Measurements from ENCODE around the gene DAB2IP. TPM values are rescaled to one million over a fixed set of nuclear protein-coding genes. Genes with fewer than 3 reads are reported as not detected.

DAB2IP gene
- total and polyA plus RNA-seq, 2 experiments from 2014 or later, result 8.9 to 42.8 TPM

DNA sequence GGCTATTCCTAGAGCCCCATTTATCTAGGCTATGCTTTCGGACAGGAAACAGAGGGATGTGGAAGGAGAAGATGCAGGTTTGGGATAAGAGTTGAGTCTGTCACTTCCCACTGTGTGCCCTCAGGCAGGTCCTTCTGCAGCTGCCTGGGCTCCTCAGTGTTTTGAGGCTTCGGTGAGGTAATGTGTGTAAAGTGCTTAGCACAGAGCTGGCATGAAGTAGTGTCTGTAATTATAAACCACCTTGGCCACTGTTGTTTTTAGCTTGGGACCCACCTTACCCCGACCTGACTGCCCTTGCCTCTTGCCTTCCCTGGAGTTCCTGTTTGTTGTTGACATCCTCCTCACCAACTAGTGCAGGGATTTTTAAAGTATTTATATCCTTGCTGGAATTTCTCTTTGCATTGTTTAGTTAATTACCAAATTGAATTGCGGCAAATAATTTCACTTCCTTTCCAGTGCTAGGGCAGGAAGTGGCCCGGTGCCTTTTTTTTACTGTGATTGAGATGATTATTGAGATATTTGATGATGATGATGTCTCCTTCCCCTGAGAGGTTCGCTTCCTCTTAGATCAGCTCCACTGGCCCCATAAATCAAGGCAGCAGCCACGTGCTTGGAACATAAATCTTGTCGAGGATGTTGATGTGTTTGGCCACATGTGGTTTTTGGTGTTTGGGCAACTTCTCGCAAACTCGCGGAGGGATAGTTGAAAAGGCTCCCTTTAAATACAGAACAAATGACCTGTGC lies 38.3 kb upstream of the DAB2IP start (continued):
- TF ChIP-seq, protein P1, sequence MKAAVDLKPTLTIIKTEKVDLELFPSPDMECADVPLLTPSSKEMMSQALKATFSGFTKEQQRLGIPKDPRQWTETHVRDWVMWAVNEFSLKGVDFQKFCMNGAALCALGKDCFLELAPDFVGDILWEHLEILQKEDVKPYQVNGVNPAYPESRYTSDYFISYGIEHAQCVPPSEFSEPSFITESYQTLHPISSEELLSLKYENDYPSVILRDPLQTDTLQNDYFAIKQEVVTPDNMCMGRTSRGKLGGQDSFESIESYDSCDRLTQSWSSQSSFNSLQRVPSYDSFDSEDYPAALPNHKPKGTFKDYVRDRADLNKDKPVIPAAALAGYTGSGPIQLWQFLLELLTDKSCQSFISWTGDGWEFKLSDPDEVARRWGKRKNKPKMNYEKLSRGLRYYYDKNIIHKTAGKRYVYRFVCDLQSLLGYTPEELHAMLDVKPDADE (IDR thresholded peaks at IDR 0.05), result no peak
- TF ChIP-seq EZH2 (IDR thresholded peaks at IDR 0.05; ENCODE audit: low read depth, unreplicated experiment), result no peak
- no peak for TF ChIP-seq JUNB (IDR thresholded peaks at IDR 0.05; ENCODE audit: unreplicated experiment)
- no peak for TF ChIP-seq STAT1 (IDR thresholded peaks at IDR 0.05; ENCODE audit: unreplicated experiment)
- no peak for TF ChIP-seq POLR2AphosphoS5 (IDR thresholded peaks at IDR 0.05; ENCODE audit: low read depth)
- TF ChIP-seq, protein P2, sequence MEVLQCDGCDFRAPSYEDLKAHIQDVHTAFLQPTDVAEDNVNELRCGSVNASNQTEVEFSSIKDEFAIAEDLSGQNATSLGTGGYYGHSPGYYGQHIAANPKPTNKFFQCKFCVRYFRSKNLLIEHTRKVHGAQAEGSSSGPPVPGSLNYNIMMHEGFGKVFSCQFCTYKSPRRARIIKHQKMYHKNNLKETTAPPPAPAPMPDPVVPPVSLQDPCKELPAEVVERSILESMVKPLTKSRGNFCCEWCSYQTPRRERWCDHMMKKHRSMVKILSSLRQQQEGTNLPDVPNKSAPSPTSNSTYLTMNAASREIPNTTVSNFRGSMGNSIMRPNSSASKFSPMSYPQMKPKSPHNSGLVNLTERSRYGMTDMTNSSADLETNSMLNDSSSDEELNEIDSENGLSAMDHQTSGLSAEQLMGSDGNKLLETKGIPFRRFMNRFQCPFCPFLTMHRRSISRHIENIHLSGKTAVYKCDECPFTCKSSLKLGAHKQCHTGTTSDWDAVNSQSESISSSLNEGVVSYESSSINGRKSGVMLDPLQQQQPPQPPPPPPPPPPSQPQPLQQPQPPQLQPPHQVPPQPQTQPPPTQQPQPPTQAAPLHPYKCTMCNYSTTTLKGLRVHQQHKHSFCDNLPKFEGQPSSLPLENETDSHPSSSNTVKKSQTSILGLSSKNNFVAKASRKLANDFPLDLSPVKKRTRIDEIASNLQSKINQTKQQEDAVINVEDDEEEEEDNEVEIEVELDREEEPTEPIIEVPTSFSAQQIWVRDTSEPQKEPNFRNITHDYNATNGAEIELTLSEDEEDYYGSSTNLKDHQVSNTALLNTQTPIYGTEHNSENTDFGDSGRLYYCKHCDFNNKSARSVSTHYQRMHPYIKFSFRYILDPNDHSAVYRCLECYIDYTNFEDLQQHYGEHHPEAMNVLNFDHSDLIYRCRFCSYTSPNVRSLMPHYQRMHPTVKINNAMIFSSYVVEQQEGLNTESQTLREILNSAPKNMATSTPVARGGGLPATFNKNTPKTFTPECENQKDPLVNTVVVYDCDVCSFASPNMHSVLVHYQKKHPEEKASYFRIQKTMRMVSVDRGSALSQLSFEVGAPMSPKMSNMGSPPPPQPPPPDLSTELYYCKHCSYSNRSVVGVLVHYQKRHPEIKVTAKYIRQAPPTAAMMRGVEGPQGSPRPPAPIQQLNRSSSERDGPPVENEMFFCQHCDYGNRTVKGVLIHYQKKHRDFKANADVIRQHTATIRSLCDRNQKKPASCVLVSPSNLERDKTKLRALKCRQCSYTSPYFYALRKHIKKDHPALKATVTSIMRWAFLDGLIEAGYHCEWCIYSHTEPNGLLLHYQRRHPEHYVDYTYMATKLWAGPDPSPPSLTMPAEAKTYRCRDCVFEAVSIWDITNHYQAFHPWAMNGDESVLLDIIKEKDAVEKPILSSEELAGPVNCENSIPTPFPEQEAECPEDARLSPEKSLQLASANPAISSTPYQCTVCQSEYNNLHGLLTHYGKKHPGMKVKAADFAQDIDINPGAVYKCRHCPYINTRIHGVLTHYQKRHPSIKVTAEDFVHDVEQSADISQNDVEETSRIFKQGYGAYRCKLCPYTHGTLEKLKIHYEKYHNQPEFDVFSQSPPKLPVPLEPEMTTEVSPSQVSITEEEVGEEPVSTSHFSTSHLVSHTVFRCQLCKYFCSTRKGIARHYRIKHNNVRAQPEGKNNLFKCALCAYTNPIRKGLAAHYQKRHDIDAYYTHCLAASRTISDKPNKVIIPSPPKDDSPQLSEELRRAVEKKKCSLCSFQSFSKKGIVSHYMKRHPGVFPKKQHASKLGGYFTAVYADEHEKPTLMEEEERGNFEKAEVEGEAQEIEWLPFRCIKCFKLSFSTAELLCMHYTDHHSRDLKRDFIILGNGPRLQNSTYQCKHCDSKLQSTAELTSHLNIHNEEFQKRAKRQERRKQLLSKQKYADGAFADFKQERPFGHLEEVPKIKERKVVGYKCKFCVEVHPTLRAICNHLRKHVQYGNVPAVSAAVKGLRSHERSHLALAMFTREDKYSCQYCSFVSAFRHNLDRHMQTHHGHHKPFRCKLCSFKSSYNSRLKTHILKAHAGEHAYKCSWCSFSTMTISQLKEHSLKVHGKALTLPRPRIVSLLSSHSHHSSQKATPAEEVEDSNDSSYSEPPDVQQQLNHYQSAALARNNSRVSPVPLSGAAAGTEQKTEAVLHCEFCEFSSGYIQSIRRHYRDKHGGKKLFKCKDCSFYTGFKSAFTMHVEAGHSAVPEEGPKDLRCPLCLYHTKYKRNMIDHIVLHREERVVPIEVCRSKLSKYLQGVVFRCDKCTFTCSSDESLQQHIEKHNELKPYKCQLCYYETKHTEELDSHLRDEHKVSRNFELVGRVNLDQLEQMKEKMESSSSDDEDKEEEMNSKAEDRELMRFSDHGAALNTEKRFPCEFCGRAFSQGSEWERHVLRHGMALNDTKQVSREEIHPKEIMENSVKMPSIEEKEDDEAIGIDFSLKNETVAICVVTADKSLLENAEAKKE (CRISPR knock-in tag; IDR thresholded peaks at IDR 0.05), result no peak

DNA sequence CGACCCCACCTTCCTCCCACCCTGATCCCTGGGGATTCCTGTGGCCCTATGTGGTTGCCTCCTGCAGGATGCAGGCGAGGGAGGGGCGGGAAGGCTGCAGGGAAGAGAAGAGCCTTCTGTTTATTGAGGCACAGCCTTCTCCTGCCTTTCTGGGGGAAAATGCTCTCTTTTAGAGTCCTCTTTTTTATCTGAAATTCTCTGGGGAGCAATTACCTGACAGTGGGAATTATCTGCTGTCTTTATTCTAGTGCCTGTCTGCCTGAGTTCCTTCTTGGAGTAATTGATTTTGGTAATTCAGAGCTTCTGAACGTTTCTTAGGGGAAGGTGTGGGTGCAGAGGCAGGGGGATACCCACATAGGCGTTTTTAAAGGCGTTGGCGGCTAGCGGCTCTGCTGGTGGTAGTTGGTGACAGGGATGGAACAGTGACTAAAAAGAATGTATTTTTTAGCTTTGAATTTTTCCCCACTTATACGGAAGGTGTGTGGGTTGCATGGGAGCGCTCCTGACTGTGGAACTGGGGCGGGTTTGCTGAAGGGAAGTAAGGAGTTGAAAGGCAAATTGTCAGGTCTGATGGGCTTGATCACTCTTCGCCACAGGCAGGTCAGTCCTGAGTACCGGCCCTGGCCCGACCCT lies 35.2 kb upstream of the DAB2IP start:
- no peak overlapping the region for H2AFZ ChIP-seq
- H3K4me1 ChIP-seq (ENCODE audit: insufficient read depth), result peaks cover 13% of the 10 kb centered on the region
- peaks cover 13% of the 10 kb centered on the region for H4K20me1 ChIP-seq (replicated peaks; ENCODE audit: insufficient read depth)
- H3K9me3 Mint-ChIP-seq, result no peaks in the 10 kb centered on the region
- H3K27ac Mint-ChIP-seq, result no peak overlapping the region
- no peaks in the 10 kb centered on the region for H3K9me2 ChIP-seq (ENCODE audit: insufficient read depth)
- no peaks in the 10 kb centered on the region for H3F3A ChIP-seq (replicated peaks; ENCODE audit: low read depth)
- ATAC-seq (no peak), DNase-seq (ENCODE audit: low spot score) (no peak)
- peaks cover 4% of the 10 kb centered on the region for H3K27me3 Mint-ChIP-seq (ENCODE audit: insufficient read depth, low read depth, poor library complexity)
- peaks cover 32% of the 10 kb centered on the region for H3K4me1 Mint-ChIP-seq
- peaks cover 4% of the 10 kb centered on the region for H3K79me2 ChIP-seq (replicated peaks; ENCODE audit: insufficient read depth)
- no peak overlapping the region for H3K4me3 Mint-ChIP-seq
- no peaks in the 10 kb centered on the region for H3K27me3 ChIP-seq (ENCODE audit: insufficient read depth)
- H3K36me3 ChIP-seq (ENCODE audit: insufficient read depth), result no peaks in the 10 kb centered on the region; the same call in 1 of the 2 replicates
- H3K4me3 ChIP-seq, result no peak overlapping the region
- no peak overlapping the region for H3K4me2 ChIP-seq
- no peaks in the 10 kb centered on the region for H3K36me3 Mint-ChIP-seq (ENCODE audit: low read depth)
- no peak overlapping the region for H3K27ac ChIP-seq (ENCODE audit: low read depth)
- TF ChIP-seq, protein P2 (CRISPR knock-in tag; IDR thresholded peaks at IDR 0.05), result no peak
- TF ChIP-seq ZNF114 (CRISPR knock-in tag; IDR thresholded peaks at IDR 0.05), result no peak

All from GM23338 (cell line).